Fibroblast of the aortic adventitia (primary cell): ENCODE data around the gene WDR70. TPM values are rescaled to one million over a fixed set of nuclear protein-coding genes. Genes with fewer than 3 reads are reported as not detected.
"Not testable (repeated sequence)": the region's sequence is repeated elsewhere in the genome, so short reads cannot be mapped to it uniquely, and the experiment has no call there.

Experiments used
- DNase-seq: peaks from one replicate; pipeline ENCODE4 v3.0.0-alpha.2; 2010; ENCODE audit warnings: low read depth
- H3K4me3 ChIP-seq: 2 replicates; pipeline ENCODE4 v1.5.1; 2011; ENCODE audit warnings: low read depth, mild to moderate bottlenecking, control low read depth, low read length, moderate library complexity
- CTCF ChIP-seq: IDR thresholded peaks from 2 replicates; pipeline ENCODE4 v1.5.1; 2011; ENCODE audit warnings: mild to moderate bottlenecking, low read length, control low read depth, inconsistent platforms; ENCODE audit not compliant: insufficient read depth
- total RNA-seq: library from RNA; depleted of rRNA; stranded (reverse); fragments of >200 nt; gene quantifications from 2 replicates; pipeline ENCODE4 v1.2.3, GENCODE V29; 2012; ENCODE audit warnings: low replicate concordance

The WDR70 gene
- total RNA-seq, 1 donor: 24.6 TPM

GRCh38 chr5:37665889-37666288 is 286.8 kb downstream of the WDR70 start:
- H3K4me3 ChIP-seq: no peak overlapping the region
- DNase-seq: no peak
- TF ChIP-seq CTCF: no peak

GRCh38 chr5:37667430-37667829 is 288.3 kb downstream of the WDR70 start:
- H3K4me3 ChIP-seq: no peak overlapping the region
- TF ChIP-seq CTCF: no peak
- DNase-seq: no peak

DNA sequence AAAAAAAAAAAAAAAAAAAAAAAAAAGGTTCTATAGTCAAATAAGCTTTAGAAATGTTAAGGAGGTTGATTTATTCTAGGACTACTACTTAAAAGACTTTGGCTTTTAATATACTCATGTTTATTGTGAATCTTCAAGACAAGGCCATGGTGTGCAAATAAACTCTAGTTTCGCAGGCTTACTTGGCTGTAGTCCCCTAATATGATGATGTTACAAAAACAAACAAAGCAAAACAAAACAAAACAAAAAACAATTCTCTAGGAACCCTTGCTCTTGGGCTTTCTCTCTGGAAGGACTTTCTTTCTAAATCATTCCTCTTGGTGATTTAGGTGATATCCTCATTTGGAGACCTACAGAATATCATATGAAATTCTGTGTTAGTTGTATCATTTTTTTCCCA is 288.7 kb downstream of the WDR70 start:
- TF ChIP-seq CTCF: no peak
- DNase-seq: no peak
- H3K4me3 ChIP-seq: no peak overlapping the region

DNA sequence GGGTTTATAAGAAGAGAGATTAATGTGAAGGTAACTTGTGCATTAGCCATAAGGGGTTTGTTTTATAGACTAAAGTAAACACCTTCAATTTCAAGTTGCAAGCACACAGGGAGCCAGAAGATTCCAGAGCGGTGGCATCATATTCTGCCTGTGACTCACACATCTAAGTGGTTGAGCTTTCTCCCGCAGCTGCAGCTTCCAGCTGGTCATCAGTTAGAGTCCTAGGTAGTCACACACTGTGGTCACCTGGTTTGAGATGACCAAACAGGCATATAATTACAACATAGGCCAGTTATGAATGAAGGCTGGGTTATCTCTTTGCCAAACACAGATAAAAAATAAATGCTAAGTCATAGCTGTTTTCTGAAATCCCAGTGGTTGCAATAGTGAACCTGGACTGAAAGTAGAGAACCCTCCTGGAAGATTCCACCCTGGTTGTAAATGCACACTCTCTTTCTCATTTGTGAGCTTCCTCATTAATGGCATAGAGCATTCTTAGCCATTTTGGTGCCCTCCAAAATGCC is 289.5 kb downstream of the WDR70 start:
- no peak for TF ChIP-seq CTCF
- no peak overlapping the region for H3K4me3 ChIP-seq
- peak; percentile 95 for DNase-seq

- H3K4me3 ChIP-seq, DNase-seq: not testable (repeated sequence)
Measured at GRCh38 chr5:37672118-37672588, 293.0 kb downstream of the WDR70 start.

- H3K4me3 ChIP-seq, DNase-seq: not testable (repeated sequence)
Measured at GRCh38 chr5:37674361-37674760, 295.2 kb downstream of the WDR70 start.

GRCh38 chr5:37679326-37679725 is 300.2 kb downstream of the WDR70 start:
- not testable (repeated sequence) for DNase-seq, H3K4me3 ChIP-seq

DNA sequence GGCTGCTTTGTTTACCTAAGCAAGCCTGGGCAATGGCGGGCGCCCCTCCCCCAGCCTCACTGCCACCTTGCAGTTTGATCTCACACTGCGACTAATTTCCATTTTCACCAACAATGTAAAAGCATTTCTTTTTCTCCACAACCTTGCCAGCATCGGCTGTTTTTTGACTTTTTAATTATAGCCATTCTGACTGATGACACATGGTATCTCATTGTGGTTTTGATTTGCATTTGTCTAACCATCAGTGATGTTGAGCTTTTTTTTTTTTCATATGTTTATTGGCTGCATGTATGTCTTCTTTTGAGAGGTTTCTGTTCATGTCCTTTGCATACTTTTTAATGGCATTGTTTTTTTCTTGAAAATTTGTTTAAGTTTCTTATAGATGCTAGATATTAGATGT is 300.8 kb downstream of the WDR70 start:
- not testable (repeated sequence) for DNase-seq, H3K4me3 ChIP-seq

GRCh38 chr5:37683072-37683471 is 304.0 kb downstream of the WDR70 start:
- H3K4me3 ChIP-seq: no peak overlapping the region
- TF ChIP-seq CTCF: no peak
- DNase-seq: no peak
